Tibial artery (tissue), 4 donors: ENCODE data around the gene NSUN6.

ENCODE experiments used
- DNase-seq, 2 donors: peaks; one replicate each; pipeline ENCODE4 v3.0.0-alpha.2; 2019
- H3K27ac ChIP-seq, 2 donors: fragments of 200-600 bp; sonication (generic) in 1 of 2; 1 replicate in 1 of 2; 2 replicates in 1 of 2; pipeline ENCODE4 v1.5.1; 2018 to 2019; ENCODE audit warnings: mild to moderate bottlenecking in 1 of 2
- H3K27me3 ChIP-seq, 2 donors: fragments of 200-600 bp; sonication (generic) in 1 of 2; one replicate each; pipeline versions ENCODE4 v1.5.1 to v1.6.0; 2016 to 2019
- H3K36me3 ChIP-seq, 3 donors: fragments of 200-600 bp; sonication (generic) in 2 of 3; one replicate each; pipeline ENCODE4 v1.5.1; 2016 to 2019; ENCODE audit warnings: mild to moderate bottlenecking in 2 of 3
- H3K4me1 ChIP-seq, 4 donors: fragments of 200-600 bp; sonication (generic) in 2 of 4; 1 replicate in 3 of 4; 2 replicates in 1 of 4; pipeline ENCODE4 v1.5.1; 2016 to 2019
- H3K4me3 ChIP-seq, 2 donors: fragments of 200-600 bp; sonication (generic) in 1 of 2; 1 replicate in 1 of 2; 2 replicates in 1 of 2; pipeline ENCODE4 v1.5.1; 2018 to 2019; ENCODE audit warnings: mild to moderate bottlenecking in 2 of 2
- H3K9me3 ChIP-seq, 3 donors: fragments of 200-600 bp; sonication (generic) in 1 of 3; one replicate each; pipeline ENCODE4 v1.5.1; 2016 to 2019
- CTCF ChIP-seq, 2 experiments: fragments of 200-600 bp in 1 of 2; fragments of 450-650 bp in 1 of 2; IDR thresholded peaks; one replicate each; pipeline ENCODE4 v1.5.1; 2017 to 2019; ENCODE audit warnings: antibody characterized with exemption in 2 of 2, mild to moderate bottlenecking in 1 of 2, moderate library complexity in 1 of 2
- intact Hi-C: fragments of 100-400 bp; cut with DNase I; formaldehyde crosslinking; loops from one replicate; pipeline ENCODE4 v1.15.0; 2023; ENCODE audit warnings: low total_unique reads

Gene NSUN6

GRCh38 chr10:18566177-18566576, 85.2 kb downstream of the NSUN6 start:
- Histone ChIP-seq H3K27ac (no peak overlapping the region), H3K27me3 (no peaks in the 10 kb centered on the region), H3K4me3 (no peak overlapping the region), H3K4me1 (no peaks in the 10 kb centered on the region), H3K9me3 (no peaks in the 10 kb centered on the region), H3K36me3 (peaks cover 0 to 23% (median 12%) of the 10 kb centered on the region in 3 donors)
- TF ChIP-seq CTCF (IDR thresholded peaks at IDR 0.05), result no peak
- intact Hi-C loops, result no loop called here
- DNase-seq, result no peak

DNA sequence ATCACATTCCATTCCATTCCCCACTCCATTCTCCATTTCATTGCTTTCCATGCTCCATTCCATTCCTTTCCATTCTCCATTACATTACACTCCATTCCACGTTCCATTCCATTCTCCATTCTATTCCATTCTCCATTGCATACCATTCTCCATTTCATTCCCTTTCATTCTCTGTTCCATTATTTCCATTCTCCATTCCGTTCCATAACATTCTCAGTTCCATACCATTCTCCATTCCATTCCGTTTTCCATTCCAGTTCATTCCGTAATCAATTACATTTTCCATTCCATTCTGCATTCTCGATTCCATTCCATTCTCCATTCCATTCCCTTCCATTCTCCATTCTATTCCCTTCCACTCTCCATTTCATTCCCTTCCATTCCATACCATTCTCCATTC, 86.4 kb downstream of the NSUN6 start:
- intact Hi-C loops, result no loop called here
- H3K9me3 ChIP-seq, result no peaks in the 10 kb centered on the region

DNA sequence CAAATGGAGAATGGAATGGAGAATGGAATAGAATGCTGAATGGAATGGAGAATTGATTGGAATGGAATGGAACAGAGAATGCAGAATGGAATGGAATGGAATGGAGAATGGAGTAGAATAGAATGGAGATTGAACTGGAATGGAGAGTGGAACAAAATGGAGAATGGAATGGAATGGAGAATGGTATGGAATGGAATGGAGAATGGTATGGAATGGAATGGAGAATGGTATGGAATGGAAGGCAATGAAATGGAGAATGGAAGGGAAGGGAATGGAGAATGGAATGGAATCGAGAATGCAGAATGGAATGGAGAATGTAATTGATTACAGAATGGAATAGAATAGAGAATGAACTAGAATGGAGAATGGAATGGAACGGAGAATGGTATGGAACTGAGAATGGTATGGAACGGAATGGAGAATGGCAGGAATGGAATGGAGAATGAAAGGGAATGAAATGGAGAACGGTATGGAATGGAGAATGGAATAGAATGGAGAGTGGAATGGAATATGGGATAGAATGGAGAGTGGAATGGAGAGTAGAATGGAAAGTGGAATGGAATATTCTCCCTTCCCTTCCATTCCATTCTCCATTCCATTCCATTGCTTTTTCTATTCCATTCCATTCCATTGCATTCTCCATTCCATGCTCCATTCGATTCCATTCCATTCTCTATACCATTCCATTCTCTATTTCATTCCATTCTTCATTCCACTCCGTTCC, 88.2 kb downstream of the NSUN6 start:
- no peak for TF ChIP-seq CTCF (IDR thresholded peaks at IDR 0.05)
- Histone ChIP-seq H3K4me3 (no peak overlapping the region), H3K4me1 (no peaks in the 10 kb centered on the region), H3K9me3 (no peaks in the 10 kb centered on the region), H3K27me3 (no peaks in the 10 kb centered on the region), H3K27ac (no peak overlapping the region), H3K36me3 (peaks cover 21 to 48% (median 30%) of the 10 kb centered on the region in 3 donors)
- no peak for DNase-seq
- intact Hi-C loops, result no loop called here

More for the DNA sequence above, 86.4 kb downstream of the NSUN6 start:
- no peaks in the 10 kb centered on the region for H3K4me1 ChIP-seq
- peaks cover 8 to 29% (median 20%) of the 10 kb centered on the region in 3 donors for H3K36me3 ChIP-seq
- H3K4me3 ChIP-seq, result no peak overlapping the region
- H3K27ac ChIP-seq, result no peak overlapping the region
- H3K27me3 ChIP-seq, result no peaks in the 10 kb centered on the region
- TF ChIP-seq CTCF (IDR thresholded peaks at IDR 0.05), result no peak
- no peak for DNase-seq

DNA sequence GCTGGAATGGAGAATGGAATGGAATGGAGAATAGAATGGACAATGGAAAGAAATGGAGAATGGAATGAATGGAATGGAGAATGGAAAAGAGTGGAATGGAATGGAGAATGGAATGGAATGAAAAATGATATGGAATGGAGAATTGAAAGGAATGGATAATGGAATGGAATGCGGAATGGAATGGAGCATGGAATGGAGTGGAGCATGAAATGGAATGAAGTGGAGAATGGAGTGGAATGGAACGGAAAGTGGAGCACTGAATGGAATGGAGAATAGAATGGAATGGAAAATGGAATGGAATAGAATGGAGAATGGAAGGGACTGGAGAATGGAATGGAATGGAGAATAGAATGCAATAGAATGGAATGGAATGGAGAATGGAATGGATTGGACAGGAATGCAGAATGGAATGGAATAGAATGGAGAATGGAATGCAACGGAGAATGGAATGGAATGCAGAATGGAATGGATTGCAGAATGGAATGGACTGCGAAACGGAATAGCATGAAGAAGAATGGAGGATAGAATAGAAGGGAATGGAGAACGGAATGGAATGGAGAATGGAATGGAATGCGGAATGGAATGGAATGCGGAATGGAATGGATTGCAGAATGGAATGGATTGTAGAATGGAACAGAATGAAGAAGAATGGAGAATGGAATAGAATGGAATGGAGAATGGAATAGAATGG, 89.4 kb downstream of the NSUN6 start:
- intact Hi-C loops, result no loop called here
- no peak for DNase-seq
- H3K9me3 ChIP-seq, result no peaks in the 10 kb centered on the region
- no peak overlapping the region for H3K27ac ChIP-seq
- no peak for TF ChIP-seq CTCF (IDR thresholded peaks at IDR 0.05)
- peaks cover 21 to 59% (median 34%) of the 10 kb centered on the region in 3 donors for H3K36me3 ChIP-seq
- no peak overlapping the region for H3K4me3 ChIP-seq
- H3K4me1 ChIP-seq, result no peaks in the 10 kb centered on the region
- H3K27me3 ChIP-seq, result no peaks in the 10 kb centered on the region

- Histone ChIP-seq H3K4me3 (no peak overlapping the region), H3K4me1 (no peaks in the 10 kb centered on the region), H3K27me3 (no peaks in the 10 kb centered on the region), H3K27ac (no peak overlapping the region), H3K9me3 (no peaks in the 10 kb centered on the region), H3K36me3 (peaks cover 29 to 86% (median 59%) of the 10 kb centered on the region in 3 donors)
- intact Hi-C loops, result no loop called here
- no peak for DNase-seq
- TF ChIP-seq CTCF (IDR thresholded peaks at IDR 0.05), result no peak
Observed at GRCh38 chr10:18557960-18558359, 93.4 kb downstream of the NSUN6 start.
